NCI-H2227 (cell line): ENCODE data around the gene NELFB.

Experiments used
- DNase-seq: peaks from one replicate; lab custom pipeline; 2025; ENCODE audit not compliant: unreplicated experiment; lab: John Stamatoyannopoulos, UW

NELFB gene

GRCh38 chr9:137267933-137268355 is 12.8 kb downstream of the NELFB start:
- DNase-seq = no peak

GRCh38 chr9:137268538-137269201 is 13.5 kb downstream of the NELFB start:
- no peak for DNase-seq

- DNase-seq = no peak
These were observed 14.2 kb downstream of the NELFB start for GRCh38 chr9:137269231-137269772.

GRCh38 chr9:137270929-137271695 is 16.0 kb downstream of the NELFB start:
- no peak for DNase-seq

GRCh38 chr9:137271696-137272076 is 16.6 kb downstream of the NELFB start:
- DNase-seq = no peak

GRCh38 chr9:137272241-137273094 is 17.3 kb downstream of the NELFB start:
- no peak for DNase-seq

GRCh38 chr9:137273095-137273490 is 18.0 kb downstream of the NELFB start:
- DNase-seq = no peak

- no peak for DNase-seq
These were observed 18.6 kb downstream of the NELFB start for GRCh38 chr9:137273611-137274320.

GRCh38 chr9:137275203-137275587 is 20.1 kb downstream of the NELFB start:
- no peak for DNase-seq

GRCh38 chr9:137275588-137276472 is 20.7 kb downstream of the NELFB start:
- no peak for DNase-seq

GRCh38 chr9:137276473-137277328 is 21.6 kb downstream of the NELFB start:
- DNase-seq = no peak

GRCh38 chr9:137277329-137278041 is 22.4 kb downstream of the NELFB start, which contains the start of gene TOR4A:
Gene TOR4A (plus strand): TSS chr9:137277726. CDS start chr9:137278690, 964 bp downstream.
- no peak for DNase-seq

GRCh38 chr9:137278061-137278701 is 23.1 kb downstream of the NELFB start:
- DNase-seq = no peak

GRCh38 chr9:137278721-137279711 is 23.9 kb downstream of the NELFB start:
- DNase-seq = no peak

GRCh38 chr9:137279741-137280473 is 24.8 kb downstream of the NELFB start:
- DNase-seq = no peak
